Esophagus muscularis mucosa (tissue), 4 donors: Measurements from ENCODE around the gene DBN1.

Source experiments
- EP300 ChIP-seq: sonication (generic); formaldehyde crosslinking; IDR thresholded peaks from one replicate; pipeline ENCODE4 v1.6.1; 2017; ENCODE audit warnings: antibody characterized with exemption
- POLR2A ChIP-seq: fragments of 450-650 bp; IDR thresholded peaks from one replicate; pipeline ENCODE4 v1.6.1; 2017; ENCODE audit warnings: antibody characterized with exemption, moderate library complexity, mild to moderate bottlenecking, low read depth
- POLR2AphosphoS5 ChIP-seq, 2 donors: sonication (generic); formaldehyde crosslinking; IDR thresholded peaks; one replicate each; pipeline ENCODE4 v1.6.1; 2017; ENCODE audit warnings: antibody characterized with exemption in 2 of 2
- TF ChIP-seq, protein P1 (sequence below), 3 experiments: fragments of 200-600 bp in 2 of 3; fragments of 450-650 bp in 1 of 3; sonication (generic) in 2 of 3; IDR thresholded peaks; one replicate each; pipeline ENCODE4 v1.5.1; 2017 to 2019; ENCODE audit warnings: antibody characterized with exemption in 3 of 3, mild to moderate bottlenecking in 2 of 3, moderate library complexity in 1 of 3

DNA sequence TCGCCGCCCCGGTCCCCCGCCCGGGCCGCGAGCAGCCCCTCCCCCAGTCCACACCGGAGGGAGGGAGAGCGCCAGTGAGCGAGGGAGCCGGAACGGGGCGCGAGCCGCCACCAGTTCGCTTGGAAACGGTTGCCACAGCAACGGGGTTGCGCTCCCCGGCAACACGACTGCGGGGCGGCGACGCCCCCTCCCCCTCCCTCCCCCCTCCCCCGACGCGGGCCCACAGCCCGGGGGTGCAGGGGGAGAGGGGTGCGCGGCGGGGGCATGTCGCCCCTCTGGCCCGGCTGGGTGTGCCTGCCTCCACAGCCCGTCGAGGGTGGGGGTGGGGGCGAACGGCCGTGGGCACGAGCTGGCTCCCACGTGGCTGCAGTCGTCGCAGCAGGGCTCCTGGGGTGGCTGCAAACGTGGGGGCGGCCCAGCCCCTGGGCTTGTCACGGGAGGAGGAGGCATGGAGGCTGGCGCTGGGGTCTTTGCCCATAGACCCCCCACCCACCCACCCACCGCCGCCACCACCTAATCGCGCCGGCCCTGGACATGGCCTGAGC lies 26.3 kb downstream of the DBN1 start:
- TF ChIP-seq, protein P1, sequence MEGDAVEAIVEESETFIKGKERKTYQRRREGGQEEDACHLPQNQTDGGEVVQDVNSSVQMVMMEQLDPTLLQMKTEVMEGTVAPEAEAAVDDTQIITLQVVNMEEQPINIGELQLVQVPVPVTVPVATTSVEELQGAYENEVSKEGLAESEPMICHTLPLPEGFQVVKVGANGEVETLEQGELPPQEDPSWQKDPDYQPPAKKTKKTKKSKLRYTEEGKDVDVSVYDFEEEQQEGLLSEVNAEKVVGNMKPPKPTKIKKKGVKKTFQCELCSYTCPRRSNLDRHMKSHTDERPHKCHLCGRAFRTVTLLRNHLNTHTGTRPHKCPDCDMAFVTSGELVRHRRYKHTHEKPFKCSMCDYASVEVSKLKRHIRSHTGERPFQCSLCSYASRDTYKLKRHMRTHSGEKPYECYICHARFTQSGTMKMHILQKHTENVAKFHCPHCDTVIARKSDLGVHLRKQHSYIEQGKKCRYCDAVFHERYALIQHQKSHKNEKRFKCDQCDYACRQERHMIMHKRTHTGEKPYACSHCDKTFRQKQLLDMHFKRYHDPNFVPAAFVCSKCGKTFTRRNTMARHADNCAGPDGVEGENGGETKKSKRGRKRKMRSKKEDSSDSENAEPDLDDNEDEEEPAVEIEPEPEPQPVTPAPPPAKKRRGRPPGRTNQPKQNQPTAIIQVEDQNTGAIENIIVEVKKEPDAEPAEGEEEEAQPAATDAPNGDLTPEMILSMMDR (IDR thresholded peaks at IDR 0.05) = no peak
- TF ChIP-seq POLR2AphosphoS5 (IDR thresholded peaks at IDR 0.05) (no peak), EP300 (no peak), POLR2A (no peak)
